PC-9 (cell line): Measurements from ENCODE around the gene KRTAP22-2. TPM values are rescaled to one million over a fixed set of nuclear protein-coding genes. Genes with fewer than 3 reads are reported as not detected.

Experiments used
- BruUV-seq: library from RNA; stranded (reverse); fragments of 400-500 nt; replicated peaks from 2 replicates; lab custom pipeline; 2021; lab: Mats Ljungman, UMichigan
- CTCF ChIA-PET: fragments of 300-600 bp; sonication (Branson Sonifier 250); formaldehyde crosslinking; loops from one replicate; lab custom pipeline; 2022; ENCODE audit warnings: antibody characterized with exemption; lab: Charles Lee
- POLR2A ChIA-PET: fragments of 300-600 bp; sonication (Branson Sonifier 250); formaldehyde crosslinking; loops from one replicate; lab custom pipeline; 2022; ENCODE audit warnings: antibody characterized with exemption; ENCODE audit not compliant: unreplicated experiment; lab: Charles Lee
- DNase-seq, 2 experiments: peaks; one replicate each; pipeline versions ENCODE4 v3.0.0 to v3.0.0-alpha.2; 2015 to 2022; ENCODE audit warnings: mixed read lengths in 1 of 2
- H2AFZ ChIP-seq: fragments of 200-600 bp; sonication (generic); 2 replicates; pipeline ENCODE4 v1.8.1; 2017; ENCODE audit warnings: antibody characterized with exemption
- H3F3A ChIP-seq: fragments of 200-600 bp; sonication (generic); 2 replicates; pipeline ENCODE4 v1.8.1; 2017; ENCODE audit warnings: antibody characterized with exemption, mild to moderate bottlenecking, low read depth; ENCODE audit not compliant: insufficient read depth
- H3K27ac ChIP-seq: fragments of 200-600 bp; sonication (generic); 2 replicates; pipeline ENCODE4 v1.6.1; 2016; ENCODE audit warnings: mixed run types
- H3K27me3 ChIP-seq: fragments of 200-600 bp; sonication (generic); 2 replicates; pipeline ENCODE4 v1.6.1; 2016; ENCODE audit warnings: low read depth, mixed run types; ENCODE audit not compliant: insufficient read depth
- H3K36me3 ChIP-seq: fragments of 200-600 bp; sonication (generic); 2 replicates; pipeline ENCODE4 v1.6.1; 2016; ENCODE audit warnings: low read depth, mixed run types
- H3K4me1 ChIP-seq: fragments of 200-600 bp; sonication (generic); replicated peaks from 2 replicates; pipeline ENCODE4 v1.6.1; 2016; ENCODE audit warnings: mixed run types; ENCODE audit not compliant: insufficient read depth
- H3K4me2 ChIP-seq: fragments of 200-600 bp; sonication (generic); 2 replicates; pipeline ENCODE4 v1.6.1; 2017; ENCODE audit warnings: mixed run types
- H3K4me3 ChIP-seq: fragments of 200-600 bp; sonication (generic); 2 replicates; pipeline ENCODE4 v1.6.1; 2016; ENCODE audit warnings: mixed run types
- H3K79me2 ChIP-seq: fragments of 200-600 bp; sonication (generic); 2 replicates; pipeline ENCODE4 v1.6.1; 2017; ENCODE audit warnings: low read depth, mixed run types
- H3K9me2 ChIP-seq: fragments of 200-600 bp; sonication (generic); 2 replicates; pipeline ENCODE4 v1.8.1; 2017; ENCODE audit warnings: mild to moderate bottlenecking; ENCODE audit not compliant: insufficient read depth
- H3K9me3 ChIP-seq: fragments of 200-600 bp; sonication (generic); 2 replicates; pipeline ENCODE4 v1.8.1; 2016; ENCODE audit warnings: low read depth; ENCODE audit not compliant: insufficient read depth
- H4K20me1 ChIP-seq: fragments of 200-600 bp; sonication (generic); 2 replicates; pipeline ENCODE4 v1.8.1; 2017; ENCODE audit not compliant: insufficient read depth
- CTCF ChIP-seq: fragments of 200-600 bp; sonication (generic); conservative IDR thresholded peaks from 2 replicates; pipeline ENCODE4 v1.6.1; 2017; ENCODE audit warnings: mixed run types, antibody characterized with exemption, mild to moderate bottlenecking, moderate library complexity
- EZH2 ChIP-seq: fragments of 200-600 bp; sonication (generic); IDR thresholded peaks from 2 replicates; pipeline ENCODE4 v1.8.0; 2017; ENCODE audit warnings: antibody characterized with exemption, low read depth
- intact Hi-C: fragments of 100-400 bp; cut with micrococcal nuclease; formaldehyde crosslinking; loops from one replicate; pipeline ENCODE4 v1.10.0; 2022; ENCODE audit not compliant: unreplicated experiment
- total RNA-seq: library from RNA; stranded (reverse); gene quantifications from 2 replicates; pipeline ENCODE4 v1.2.3, GENCODE V29; 2021

KRTAP22-2 gene
- total RNA-seq, 1 experiment from 2014 or later, result not detected

- Histone ChIP-seq H3K4me1 (no peaks in the 10 kb centered on the region), H3K36me3 (no peaks in the 10 kb centered on the region), H3K4me2 (no peak within 1 kb of the TSS), H3K4me3 (no peak within 1 kb of the TSS), H3K27me3 (no peaks in the 10 kb centered on the region), H4K20me1 (no peaks in the 10 kb centered on the region), H3F3A (no peaks in the 10 kb centered on the region), H3K9me2 (no peaks in the 10 kb centered on the region), H3K79me2 (no peaks in the 10 kb centered on the region), H2AFZ (no peak within 1 kb of the TSS), H3K27ac (no peak within 1 kb of the TSS), H3K9me3 (no peaks in the 10 kb centered on the region)
- no peak for DNase-seq
- ChIA-PET CTCF (no interaction called here), POLR2A (interaction anchor here (0.6 kb wide), 1 partner anchor 21 kb away, joined by 3 read pairs; no protein-coding TSS in a partner anchor)
- BruUV-seq, result no TSS peak
- TF ChIP-seq EZH2, result no peak
- TF ChIP-seq CTCF, result no peak
- intact Hi-C loops, result no loop called here
Measured at GRCh38 chr21:30561264-30561895, 28.8 kb downstream of the KRTAP22-2 start, which contains the start of gene KRTAP19-7. Gene KRTAP19-7, minus strand, starts transcription at chr21:30561314. Its CDS starts 25 bp downstream, at chr21:30561289.

- Histone ChIP-seq H4K20me1 (no peaks in the 10 kb centered on the region), H3K79me2 (no peaks in the 10 kb centered on the region), H3K4me1 (no peaks in the 10 kb centered on the region), H3K4me2 (no peak overlapping the region), H3K9me2 (no peaks in the 10 kb centered on the region), H3K4me3 (no peak overlapping the region), H2AFZ (no peak overlapping the region), H3F3A (no peaks in the 10 kb centered on the region), H3K36me3 (no peaks in the 10 kb centered on the region), H3K9me3 (no peaks in the 10 kb centered on the region), H3K27ac (no peak overlapping the region), H3K27me3 (no peaks in the 10 kb centered on the region)
- DNase-seq, result no peak
- intact Hi-C loops, result no loop called here
- ChIA-PET CTCF (no interaction called here), POLR2A (no interaction called here)
- BruUV-seq, result no TSS peak
- TF ChIP-seq CTCF (no peak), EZH2 (no peak)
Measured at GRCh38 chr21:30555095-30555494, 35.1 kb downstream of the KRTAP22-2 start.

GRCh38 chr21:30552782-30553181 lies 37.4 kb downstream of the KRTAP22-2 start:
- no peaks in the 10 kb centered on the region for H3F3A ChIP-seq
- no peaks in the 10 kb centered on the region for H3K9me3 ChIP-seq
- H3K79me2 ChIP-seq, result no peaks in the 10 kb centered on the region
- H3K9me2 ChIP-seq, result no peaks in the 10 kb centered on the region
- intact Hi-C loops, result no loop called here
- H3K27me3 ChIP-seq, result no peaks in the 10 kb centered on the region
- no peak overlapping the region for H3K4me3 ChIP-seq
- H3K4me2 ChIP-seq, result no peak overlapping the region
- no peaks in the 10 kb centered on the region for H3K36me3 ChIP-seq
- CTCF ChIA-PET, result no interaction called here
- POLR2A ChIA-PET, result no interaction called here
- no peaks in the 10 kb centered on the region for H3K4me1 ChIP-seq
- H2AFZ ChIP-seq, result no peak overlapping the region
- BruUV-seq, result no TSS peak
- DNase-seq, result no peak
- no peak overlapping the region for H3K27ac ChIP-seq
- H4K20me1 ChIP-seq, result no peaks in the 10 kb centered on the region
- TF ChIP-seq CTCF (no peak), EZH2 (no peak)
